GM12892 (cell line): ENCODE results near the gene PDZD2.

Experiments
- DNase-seq: peaks from one replicate; pipeline ENCODE4 v3.0.0; 2011; ENCODE audit not compliant: insufficient read length
- FAIRE-seq: peaks from 2 replicates; lab custom pipeline; 2011; peaks lifted over from hg19 to GRCh38; lab: Jason Lieb, UNC
- POLR2A ChIP-seq: IDR thresholded peaks from 2 replicates; pipeline ENCODE4 v1.6.1; 2011; ENCODE audit warnings: low read depth, low read length, control low read depth
- POLR2AphosphoS5 ChIP-seq: IDR thresholded peaks from 2 replicates; pipeline ENCODE4 v1.6.1; 2011; ENCODE audit warnings: low read depth, low read length, control low read depth
- TAF1 ChIP-seq: IDR thresholded peaks from 2 replicates; pipeline ENCODE4 v1.6.1; 2011; ENCODE audit warnings: low read depth, mild to moderate bottlenecking, control low read depth, low read length, borderline replicate concordance

PDZD2 gene

GRCh38 chr5:32092938-32093812 is 454.2 kb downstream of the PDZD2 start:
- DNase-seq (peak; percentile 46), FAIRE-seq (peak; percentile 77)
- TF ChIP-seq POLR2AphosphoS5 (no peak), POLR2A (no peak), TAF1 (no peak)

DNA sequence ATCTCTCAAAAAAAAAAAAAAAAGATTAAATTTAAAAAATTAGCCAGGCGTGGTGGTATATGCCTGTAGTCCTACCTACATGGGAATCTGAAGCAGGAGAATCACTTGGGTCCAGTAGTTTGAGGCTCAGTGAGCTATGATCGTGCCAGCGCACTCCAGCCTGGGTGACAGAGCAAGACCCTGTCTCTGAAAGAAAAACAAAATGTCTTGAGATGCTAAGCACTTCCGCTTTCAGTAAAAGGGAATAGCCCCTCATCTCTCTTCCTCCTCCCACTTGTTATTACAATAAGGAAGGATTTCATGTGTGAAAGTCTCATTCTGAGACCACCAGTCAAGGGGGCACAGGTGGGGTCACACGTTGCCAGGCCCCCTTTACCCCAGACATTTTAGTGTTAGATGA is 455.8 kb downstream of the PDZD2 start:
- FAIRE-seq, result no peak
- DNase-seq, result no peak
- TF ChIP-seq TAF1 (no peak), POLR2A (no peak), POLR2AphosphoS5 (no peak)

DNA sequence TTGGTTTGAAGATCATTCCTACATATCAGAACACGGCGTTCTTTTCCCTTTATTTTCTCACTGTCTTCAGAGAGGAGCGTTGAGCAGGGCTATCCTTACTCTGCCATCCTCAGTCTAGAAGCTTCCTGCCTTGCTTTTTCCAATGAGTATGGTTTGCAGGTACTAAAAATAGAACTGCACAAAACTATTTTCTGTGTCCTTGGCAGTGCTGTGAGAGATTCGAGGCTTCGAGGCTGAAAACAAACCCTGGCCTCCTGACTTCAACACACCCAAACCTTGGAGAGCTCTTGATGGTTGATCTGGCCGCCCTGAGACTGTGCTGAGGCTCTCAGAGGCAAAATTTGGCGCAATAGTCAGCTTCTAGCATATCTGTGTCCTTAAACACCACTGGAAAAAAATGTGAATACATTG is 456.3 kb downstream of the PDZD2 start:
- TF ChIP-seq TAF1, result no peak
- no peak for TF ChIP-seq POLR2A
- no peak for TF ChIP-seq POLR2AphosphoS5
- DNase-seq (no peak), FAIRE-seq (no peak)

DNA sequence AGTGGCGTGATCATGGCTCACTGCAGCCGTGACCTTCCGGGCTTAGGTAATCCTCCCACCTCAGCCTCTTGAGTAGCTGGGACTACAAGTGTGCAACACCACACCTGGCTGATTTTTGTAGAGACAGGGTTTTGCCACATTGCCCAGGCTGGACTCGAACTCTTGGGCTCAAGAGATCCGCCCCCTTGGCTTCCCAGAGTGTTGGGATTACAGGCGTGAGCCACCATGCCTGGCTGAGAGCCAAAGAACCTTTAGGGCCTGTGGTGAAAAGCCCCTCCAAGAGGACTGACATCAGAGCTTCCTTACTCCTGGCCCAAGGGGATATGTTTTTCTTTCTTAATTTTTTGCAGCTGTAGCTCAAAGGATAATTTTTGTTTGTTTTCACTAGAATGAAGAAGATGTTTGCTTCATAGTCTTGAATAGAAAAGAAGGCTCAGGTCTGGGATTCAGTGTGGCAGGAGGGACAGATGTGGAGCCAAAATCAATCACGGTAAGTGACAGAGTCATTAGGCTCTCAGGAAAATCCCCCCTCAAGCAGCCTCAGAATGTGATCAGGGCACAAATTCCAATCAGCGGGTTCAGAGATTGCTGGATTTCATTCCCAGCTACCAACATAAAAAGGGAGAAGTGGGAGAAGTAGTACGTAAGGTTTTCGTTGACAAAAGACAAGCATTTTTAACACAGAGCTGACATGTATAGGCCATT is 458.1 kb downstream of the PDZD2 start:
- no peak for DNase-seq
- FAIRE-seq, result no peak
- TF ChIP-seq POLR2A, result no peak
- TF ChIP-seq POLR2AphosphoS5, result no peak
- TF ChIP-seq TAF1, result no peak

DNA sequence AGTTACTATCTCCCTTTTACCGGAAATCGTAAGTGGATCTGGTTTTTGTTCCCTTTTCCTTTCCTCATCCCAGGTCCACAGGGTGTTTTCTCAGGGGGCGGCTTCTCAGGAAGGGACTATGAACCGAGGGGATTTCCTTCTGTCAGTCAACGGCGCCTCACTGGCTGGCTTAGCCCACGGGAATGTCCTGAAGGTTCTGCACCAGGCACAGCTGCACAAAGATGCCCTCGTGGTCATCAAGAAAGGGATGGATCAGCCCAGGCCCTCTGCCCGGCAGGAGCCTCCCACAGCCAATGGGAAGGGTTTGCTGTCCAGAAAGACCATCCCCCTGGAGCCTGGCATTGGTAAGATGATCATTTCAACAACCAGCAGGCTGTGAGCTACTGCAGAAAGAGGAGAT is 459.4 kb downstream of the PDZD2 start:
- no peak for DNase-seq
- no peak for FAIRE-seq
- TF ChIP-seq TAF1, result no peak
- TF ChIP-seq POLR2A, result no peak
- no peak for TF ChIP-seq POLR2AphosphoS5

DNA sequence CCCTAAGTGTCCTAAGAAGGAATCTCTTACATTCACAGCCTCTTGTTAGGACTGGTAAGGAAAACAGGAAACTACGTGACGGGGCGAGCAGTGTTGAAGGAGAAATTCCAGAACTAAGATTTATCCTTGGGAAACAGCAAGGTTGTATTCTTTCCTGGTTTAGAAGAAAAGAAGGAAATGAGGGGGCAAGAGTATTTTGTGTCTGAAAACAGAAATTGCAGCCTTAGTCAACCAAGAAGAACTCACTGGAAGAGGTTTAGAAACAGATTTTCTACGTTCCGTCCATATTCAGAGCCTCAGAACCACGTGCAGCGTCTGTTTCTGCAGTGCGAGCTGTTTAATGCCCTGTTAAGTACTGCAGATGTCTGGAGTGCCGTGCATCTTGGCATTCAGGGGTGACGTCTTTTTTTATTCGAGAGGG is 460.0 kb downstream of the PDZD2 start:
- DNase-seq (no peak), FAIRE-seq (no peak)
- TF ChIP-seq TAF1, result no peak
- TF ChIP-seq POLR2AphosphoS5, result no peak
- no peak for TF ChIP-seq POLR2A

GRCh38 chr5:32099486-32100035 is 460.6 kb downstream of the PDZD2 start:
- TF ChIP-seq TAF1 (no peak), POLR2AphosphoS5 (no peak), POLR2A (no peak)
- DNase-seq (no peak), FAIRE-seq (no peak)

DNA sequence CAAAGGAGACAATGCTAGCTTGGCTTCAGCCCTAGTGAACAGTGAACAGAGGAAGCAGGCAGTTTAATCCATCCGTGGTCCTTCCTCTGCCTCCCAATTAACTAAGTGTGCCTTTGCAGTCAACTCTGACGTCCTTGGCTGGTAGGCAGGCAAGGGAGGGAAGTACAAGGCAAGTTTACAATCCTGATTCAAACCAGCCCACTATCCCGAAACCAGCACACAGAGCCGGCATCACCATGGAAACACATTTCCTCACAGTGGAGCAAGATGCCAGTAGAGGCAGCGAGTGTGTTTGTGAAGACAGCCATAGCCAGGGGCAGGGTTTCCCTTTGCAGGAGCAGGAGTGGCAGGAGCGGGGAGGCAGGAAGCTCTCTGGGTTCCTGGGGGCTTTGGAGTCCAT is 461.3 kb downstream of the PDZD2 start:
- TF ChIP-seq TAF1 (no peak), POLR2AphosphoS5 (no peak), POLR2A (no peak)
- DNase-seq, result no peak
- FAIRE-seq, result no peak

DNA sequence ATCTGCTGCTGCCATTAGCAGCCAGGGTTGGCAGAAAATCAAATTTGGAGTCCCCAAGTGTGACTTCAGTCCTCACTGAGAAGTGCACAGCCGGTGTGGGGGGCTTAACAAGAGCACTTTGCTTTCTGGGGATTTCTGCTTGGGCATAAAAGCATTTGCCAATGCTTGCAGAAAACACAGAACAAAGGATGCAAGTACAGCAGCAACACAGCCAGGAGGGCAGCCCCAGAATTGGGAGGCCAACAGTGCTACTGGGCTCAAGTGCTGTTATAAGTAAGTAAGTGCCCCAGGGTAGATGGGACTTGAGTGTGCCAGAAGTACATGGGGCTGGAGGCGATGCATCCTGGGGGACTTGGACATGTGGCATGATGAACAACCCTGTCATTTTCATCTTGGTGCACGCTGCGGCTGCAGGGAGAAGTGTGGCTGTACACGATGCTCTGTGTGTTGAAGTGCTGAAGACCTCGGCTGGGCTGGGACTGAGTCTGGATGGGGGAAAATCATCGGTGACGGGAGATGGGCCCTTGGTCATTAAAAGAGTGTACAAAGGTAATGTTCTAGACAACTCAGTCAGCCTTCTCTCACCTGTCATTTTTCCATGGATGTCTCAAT is 461.9 kb downstream of the PDZD2 start:
- TF ChIP-seq TAF1 (no peak), POLR2A (no peak), POLR2AphosphoS5 (no peak)
- DNase-seq, result no peak
- no peak for FAIRE-seq

GRCh38 chr5:32102254-32102986 is 463.5 kb downstream of the PDZD2 start:
- FAIRE-seq (no peak), DNase-seq (no peak)
- no peak for TF ChIP-seq POLR2AphosphoS5
